HG03575 (cell line): Measurements from ENCODE around the gene GSTM2.

Experiments used
- ATAC-seq: cut with Tn5 transposase; IDR thresholded peaks from one replicate; pipeline ENCODE4 v1.9.1; 2021; ENCODE audit not compliant: unreplicated experiment, insufficient number of reproducible peaks, low FRiP score; ENCODE audit errors: extremely low read depth

GSTM2 gene

GRCh38 chr1:109628540-109629321 lies 39.1 kb upstream of the GSTM2 start:
- ATAC-seq: no peak

GRCh38 chr1:109629372-109630030 lies 38.4 kb upstream of the GSTM2 start:
- no peak for ATAC-seq

GRCh38 chr1:109630081-109630897 lies 37.6 kb upstream of the GSTM2 start:
- no peak for ATAC-seq

- ATAC-seq: no peak
These were observed 36.9 kb upstream of the GSTM2 start for GRCh38 chr1:109630898-109631512.

- ATAC-seq: no peak
These were observed 36.0 kb upstream of the GSTM2 start for GRCh38 chr1:109631513-109632505.

- ATAC-seq: no peak
These were observed 35.0 kb upstream of the GSTM2 start for GRCh38 chr1:109632671-109633346.

- no peak for ATAC-seq
These were observed 33.6 kb upstream of the GSTM2 start for GRCh38 chr1:109634292-109634691.

- no peak for ATAC-seq
These were observed 32.8 kb upstream of the GSTM2 start for GRCh38 chr1:109634771-109635750.

GRCh38 chr1:109635862-109636200 lies 32.0 kb upstream of the GSTM2 start:
- no peak for ATAC-seq

- no peak for ATAC-seq
These were observed 31.5 kb upstream of the GSTM2 start for GRCh38 chr1:109636201-109636952.

GRCh38 chr1:109637446-109637845 lies 30.4 kb upstream of the GSTM2 start:
- no peak for ATAC-seq

GRCh38 chr1:109639063-109639840 lies 28.6 kb upstream of the GSTM2 start:
- no peak for ATAC-seq

GRCh38 chr1:109639841-109640184 lies 28.0 kb upstream of the GSTM2 start:
- ATAC-seq: no peak

- ATAC-seq: no peak
These were observed 27.5 kb upstream of the GSTM2 start for GRCh38 chr1:109640285-109640865.

- no peak for ATAC-seq
These were observed 26.6 kb upstream of the GSTM2 start for GRCh38 chr1:109641078-109641740.
